ENCODE data around the gene POLR2E.

- TF ChIP-seq POLR2AphosphoS5 (IDR thresholded peaks at IDR 0.05; ENCODE audit: low read depth, low read length) (no peak), MAFK (IDR thresholded peaks at IDR 0.05; ENCODE audit: low read depth, low read length) (no peak), EZH2 (IDR thresholded peaks at IDR 0.05; ENCODE audit: low read depth, low read length, severe bottlenecking) (no peak)
Measured at GRCh38 chr19:1135454-1135853, 40.3 kb upstream of the POLR2E start.
